ENCODE measurements around the gene SPAG8.

The SPAG8 gene

GRCh38 chr9:35832814-35833213, 20.8 kb upstream of the SPAG8 start:
- TF ChIP-seq JUND (IDR thresholded peaks at IDR 0.05; ENCODE audit: low read depth): no peak

GRCh38 chr9:35831040-35831439, 19.0 kb upstream of the SPAG8 start:
- no peak for DNase-seq (ENCODE audit: low read depth in 1 of 2, low spot score in 1 of 2)
- in situ Hi-C loops (cut with HindIII; ENCODE audit: low pct_unique_long_range_greater_than_20kb, low sequenced_read_pairs): no loop called here

More at GRCh38 chr9:35832814-35833213, 20.8 kb upstream of the SPAG8 start:
- in situ Hi-C loops (cut with HindIII; ENCODE audit: low pct_unique_long_range_greater_than_20kb, low sequenced_read_pairs): no loop called here
- peak; percentile 56 to 87 for DNase-seq (ENCODE audit: low read depth in 1 of 2, low spot score in 1 of 2)

GRCh38 chr9:35829764-35830096, 17.7 kb upstream of the SPAG8 start:
- no peak for TF ChIP-seq JUND (IDR thresholded peaks at IDR 0.05; ENCODE audit: low read depth)
- no peak for DNase-seq (ENCODE audit: low read depth in 1 of 2, low spot score in 1 of 2)
- in situ Hi-C loops (cut with HindIII; ENCODE audit: low pct_unique_long_range_greater_than_20kb, low sequenced_read_pairs): no loop called here

More at GRCh38 chr9:35831040-35831439, 19.0 kb upstream of the SPAG8 start:
- no peak for TF ChIP-seq JUND (IDR thresholded peaks at IDR 0.05; ENCODE audit: low read depth)

GRCh38 chr9:35829084-35829763, 17.2 kb upstream of the SPAG8 start, which contains the start of gene TMEM8B:
Gene TMEM8B (plus strand): TSS chr9:35829228. CDS start chr9:35829448, 220 bp downstream.
- DNase-seq (ENCODE audit: low read depth in 1 of 2, low spot score in 1 of 2): peak; percentile 82 to 86
- in situ Hi-C loops (cut with HindIII; ENCODE audit: low pct_unique_long_range_greater_than_20kb, low sequenced_read_pairs): no loop called here
- TF ChIP-seq JUND (IDR thresholded peaks at IDR 0.05; ENCODE audit: low read depth): no peak

GRCh38 chr9:35828716-35829083, 16.6 kb upstream of the SPAG8 start, which contains the start of gene FAM221B:
Gene FAM221B (minus strand): TSS chr9:35828732. CDS start chr9:35826161, 2,571 bp downstream.
- in situ Hi-C loops (cut with HindIII; ENCODE audit: low pct_unique_long_range_greater_than_20kb, low sequenced_read_pairs): no loop called here
- TF ChIP-seq JUND (IDR thresholded peaks at IDR 0.05; ENCODE audit: low read depth): no peak
- DNase-seq (ENCODE audit: low read depth in 1 of 2, low spot score in 1 of 2): no peak

GRCh38 chr9:35827486-35827885, 15.4 kb upstream of the SPAG8 start:
- no peak for DNase-seq (ENCODE audit: low read depth in 1 of 2, low spot score in 1 of 2)
- TF ChIP-seq JUND (IDR thresholded peaks at IDR 0.05; ENCODE audit: low read depth): no peak
- in situ Hi-C loops (cut with HindIII; ENCODE audit: low pct_unique_long_range_greater_than_20kb, low sequenced_read_pairs): no loop called here

- in situ Hi-C loops (cut with HindIII; ENCODE audit: low pct_unique_long_range_greater_than_20kb, low sequenced_read_pairs): no loop called here
- TF ChIP-seq JUND (IDR thresholded peaks at IDR 0.05; ENCODE audit: low read depth): no peak
- peak; percentile 16 to 72 for DNase-seq (ENCODE audit: low read depth in 1 of 2, low spot score in 1 of 2)
These were observed 14.1 kb upstream of the SPAG8 start for GRCh38 chr9:35826071-35826701.

GRCh38 chr9:35822926-35823325, 10.9 kb upstream of the SPAG8 start:
- in situ Hi-C loops (cut with HindIII; ENCODE audit: low pct_unique_long_range_greater_than_20kb, low sequenced_read_pairs): no loop called here
- no peak for TF ChIP-seq JUND (IDR thresholded peaks at IDR 0.05; ENCODE audit: low read depth)
- no peak for DNase-seq (ENCODE audit: low read depth in 1 of 2, low spot score in 1 of 2)

- in situ Hi-C loops (cut with HindIII; ENCODE audit: low pct_unique_long_range_greater_than_20kb, low sequenced_read_pairs): no loop called here
- no peak for TF ChIP-seq JUND (IDR thresholded peaks at IDR 0.05; ENCODE audit: low read depth)
- no peak for DNase-seq (ENCODE audit: low read depth in 1 of 2, low spot score in 1 of 2)
These were observed 8.0 kb upstream of the SPAG8 start for GRCh38 chr9:35820076-35820475.

- in situ Hi-C loops (cut with HindIII; ENCODE audit: low pct_unique_long_range_greater_than_20kb, low sequenced_read_pairs): no loop called here
- no peak for DNase-seq (ENCODE audit: low read depth in 1 of 2, low spot score in 1 of 2)
- no peak for TF ChIP-seq JUND (IDR thresholded peaks at IDR 0.05; ENCODE audit: low read depth)
These were observed 6.3 kb upstream of the SPAG8 start for GRCh38 chr9:35818341-35818740.

- DNase-seq (ENCODE audit: low read depth in 1 of 2, low spot score in 1 of 2): peak in 1 of 2 experiments; percentile 6
- TF ChIP-seq JUND (IDR thresholded peaks at IDR 0.05; ENCODE audit: low read depth): no peak
- in situ Hi-C loops (cut with HindIII; ENCODE audit: low pct_unique_long_range_greater_than_20kb, low sequenced_read_pairs): no loop called here
These were observed 4.6 kb upstream of the SPAG8 start for GRCh38 chr9:35816708-35817107.

- peak; percentile 88 to 98 for DNase-seq (ENCODE audit: low read depth in 1 of 2, low spot score in 1 of 2)
- in situ Hi-C loops (cut with HindIII; ENCODE audit: low pct_unique_long_range_greater_than_20kb, low sequenced_read_pairs): no loop called here
- no peak for TF ChIP-seq JUND (IDR thresholded peaks at IDR 0.05; ENCODE audit: low read depth)
These were observed 2.9 kb upstream of the SPAG8 start, which contains the start of gene HINT2 for GRCh38 chr9:35814841-35815543. Gene HINT2 (minus strand): TSS chr9:35815042. CDS start chr9:35814979, 63 bp downstream.

Data from T47D (cell line).